Measurements from ENCODE around the gene CDX1.

The CDX1 gene

DNA sequence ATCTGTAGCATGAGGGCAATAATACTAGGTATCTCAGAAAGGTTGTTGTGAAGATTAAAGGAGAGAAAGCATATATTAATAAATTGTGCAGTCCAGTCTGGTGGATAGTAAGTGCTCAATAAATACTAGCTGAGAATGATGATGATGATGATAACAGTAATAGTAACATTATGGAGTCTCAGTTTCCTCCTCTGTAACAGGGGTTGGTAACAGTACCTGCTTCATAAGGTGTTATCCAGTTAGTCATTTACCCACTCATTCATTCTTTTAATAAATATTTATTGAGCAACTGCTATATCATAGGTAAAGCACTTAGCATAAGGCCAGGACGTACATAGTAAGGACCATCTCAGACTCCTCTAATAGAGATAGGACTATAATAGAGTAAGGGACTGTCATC, 30.9 kb downstream of the CDX1 start:
- in situ Hi-C loops (cut with MboI; ENCODE audit: low sequenced_read_pairs) = no loop called here

DNA sequence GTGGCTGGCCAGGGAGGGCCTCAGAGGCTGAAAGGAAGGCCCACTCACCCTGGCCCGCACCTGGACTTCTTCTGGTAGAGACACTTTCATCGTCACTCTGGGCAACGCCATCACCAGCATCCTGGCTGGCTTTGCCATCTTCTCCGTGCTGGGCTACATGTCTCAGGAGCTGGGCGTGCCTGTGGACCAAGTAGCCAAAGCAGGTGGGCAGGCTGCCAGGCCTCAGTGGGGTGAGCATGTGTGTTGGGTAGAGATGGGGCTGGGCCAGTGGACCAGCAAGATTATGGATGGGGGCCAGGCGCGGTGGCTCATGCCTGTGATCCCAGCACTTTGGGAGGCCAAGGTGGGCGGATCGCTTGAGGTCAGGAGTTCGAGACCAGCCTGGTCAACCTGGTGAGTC, 35.9 kb downstream of the CDX1 start:
- in situ Hi-C loops (cut with MboI; ENCODE audit: low sequenced_read_pairs) = loop anchor here (25.0 kb wide), 2 partner anchors 365 to 565 kb away; no protein-coding TSS in a partner anchor

DNA sequence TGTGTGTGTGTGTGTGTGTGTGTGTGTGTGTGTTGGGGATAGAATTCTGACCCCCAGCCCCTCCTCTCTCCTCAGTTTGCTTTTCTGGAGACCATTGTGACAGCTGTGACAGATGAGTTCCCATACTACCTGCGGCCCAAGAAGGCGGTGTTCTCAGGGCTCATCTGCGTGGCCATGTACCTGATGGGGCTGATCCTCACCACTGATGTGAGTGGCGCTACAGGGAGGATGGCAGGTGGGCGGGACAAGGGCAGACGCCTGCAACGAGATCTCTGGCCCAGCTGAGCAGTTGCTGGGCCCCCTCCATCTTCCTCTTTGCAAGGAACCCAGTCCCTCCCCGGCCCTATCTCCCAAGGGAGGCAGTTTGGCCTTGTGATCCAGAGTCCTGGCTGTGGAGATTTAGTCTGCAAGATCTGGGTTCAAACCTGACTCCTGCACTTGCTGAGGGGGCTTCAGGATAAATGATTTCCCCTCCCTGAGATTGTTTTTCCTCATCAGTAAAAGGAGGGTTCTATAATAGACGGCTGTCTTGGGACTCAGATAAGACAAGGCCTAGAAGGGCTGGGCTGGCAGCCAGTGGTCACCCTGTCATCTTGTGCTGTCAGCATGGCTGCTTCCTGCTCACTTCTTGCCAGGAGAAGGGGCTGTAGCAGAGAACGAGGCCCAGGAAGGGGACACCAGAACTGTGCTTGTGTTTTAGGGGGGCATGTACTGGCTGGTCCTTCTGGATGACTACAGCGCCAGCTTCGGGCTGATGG, 37.4 kb downstream of the CDX1 start:
- in situ Hi-C loops (cut with MboI; ENCODE audit: low sequenced_read_pairs) = loop anchor here (25.0 kb wide), 2 partner anchors 367 to 567 kb away; no protein-coding TSS in a partner anchor

DNA sequence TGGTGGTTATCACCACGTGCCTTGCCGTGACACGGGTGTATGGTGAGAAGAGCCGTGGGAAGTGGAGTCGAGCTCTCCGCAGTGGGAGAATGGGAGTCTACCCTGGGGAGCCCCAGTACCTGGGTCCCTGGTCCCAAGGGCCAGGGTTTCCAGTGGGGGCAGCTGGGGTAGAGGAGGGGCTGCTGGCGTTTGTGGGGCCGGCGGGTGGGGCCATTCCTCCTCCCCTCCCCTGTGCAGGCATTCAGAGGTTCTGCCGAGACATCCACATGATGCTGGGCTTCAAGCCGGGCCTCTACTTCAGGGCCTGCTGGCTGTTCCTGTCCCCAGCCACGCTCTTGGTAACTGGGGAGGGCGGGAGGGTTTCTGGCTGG, 38.0 kb downstream of the CDX1 start:
- in situ Hi-C loops (cut with MboI; ENCODE audit: low sequenced_read_pairs) = loop anchor here (25.0 kb wide), 2 partner anchors 367 to 567 kb away; no protein-coding TSS in a partner anchor

DNA sequence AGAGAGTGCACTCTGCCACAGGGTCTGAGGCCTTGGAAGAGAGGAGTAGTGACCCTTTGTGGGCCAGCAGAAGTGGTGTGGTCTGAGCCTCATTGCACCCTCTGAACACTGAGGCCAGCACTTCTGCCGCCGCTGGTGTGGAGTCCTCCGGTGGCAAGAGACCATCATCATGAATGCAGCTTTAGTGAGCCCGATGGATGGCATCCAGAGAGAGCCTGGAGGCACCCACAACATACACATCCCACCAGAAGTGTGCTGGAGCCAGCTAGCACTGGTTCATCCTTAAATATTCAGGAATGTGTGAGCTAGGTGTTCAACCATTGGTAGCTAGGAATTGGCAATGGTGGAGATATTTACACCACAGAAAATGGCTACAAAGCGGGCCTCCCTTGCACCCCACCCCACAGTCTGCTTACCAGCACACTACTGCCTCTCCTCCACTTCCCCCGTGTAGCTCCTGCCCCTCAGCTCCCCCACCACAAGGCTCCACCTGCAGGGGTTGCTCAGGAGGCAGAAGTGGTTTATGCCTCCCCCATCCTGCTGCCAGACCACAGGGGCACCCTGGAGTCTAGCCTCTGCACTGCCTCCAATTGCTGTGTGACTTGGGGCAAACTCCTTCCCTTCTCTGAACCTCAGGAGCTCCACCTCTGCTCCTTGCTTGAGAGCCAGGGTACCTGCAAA, 39.7 kb downstream of the CDX1 start:
- in situ Hi-C loops (cut with MboI; ENCODE audit: low sequenced_read_pairs) = loop anchor here (25.0 kb wide), 2 partner anchors 369 to 569 kb away; no protein-coding TSS in a partner anchor

DNA sequence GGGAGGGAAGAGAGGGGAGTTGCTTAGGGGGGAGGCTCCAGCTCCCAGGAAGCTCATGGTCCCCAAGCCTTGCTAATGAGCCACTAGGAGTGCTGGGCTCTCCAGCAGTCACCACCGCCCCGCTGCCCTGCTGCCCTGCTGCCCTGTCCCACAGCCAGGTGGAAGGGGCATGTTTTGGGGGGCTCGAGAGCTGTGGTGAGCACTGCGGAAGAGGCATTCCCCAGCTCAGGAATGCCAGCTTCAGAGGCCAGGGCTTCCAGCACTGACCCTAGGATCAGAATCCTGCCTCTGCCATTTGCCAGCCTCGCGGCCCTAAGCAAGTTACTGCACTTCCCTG, 40.2 kb downstream of the CDX1 start:
- in situ Hi-C loops (cut with MboI; ENCODE audit: low sequenced_read_pairs) = loop anchor here (25.0 kb wide), 2 partner anchors 369 to 569 kb away; no protein-coding TSS in a partner anchor

DNA sequence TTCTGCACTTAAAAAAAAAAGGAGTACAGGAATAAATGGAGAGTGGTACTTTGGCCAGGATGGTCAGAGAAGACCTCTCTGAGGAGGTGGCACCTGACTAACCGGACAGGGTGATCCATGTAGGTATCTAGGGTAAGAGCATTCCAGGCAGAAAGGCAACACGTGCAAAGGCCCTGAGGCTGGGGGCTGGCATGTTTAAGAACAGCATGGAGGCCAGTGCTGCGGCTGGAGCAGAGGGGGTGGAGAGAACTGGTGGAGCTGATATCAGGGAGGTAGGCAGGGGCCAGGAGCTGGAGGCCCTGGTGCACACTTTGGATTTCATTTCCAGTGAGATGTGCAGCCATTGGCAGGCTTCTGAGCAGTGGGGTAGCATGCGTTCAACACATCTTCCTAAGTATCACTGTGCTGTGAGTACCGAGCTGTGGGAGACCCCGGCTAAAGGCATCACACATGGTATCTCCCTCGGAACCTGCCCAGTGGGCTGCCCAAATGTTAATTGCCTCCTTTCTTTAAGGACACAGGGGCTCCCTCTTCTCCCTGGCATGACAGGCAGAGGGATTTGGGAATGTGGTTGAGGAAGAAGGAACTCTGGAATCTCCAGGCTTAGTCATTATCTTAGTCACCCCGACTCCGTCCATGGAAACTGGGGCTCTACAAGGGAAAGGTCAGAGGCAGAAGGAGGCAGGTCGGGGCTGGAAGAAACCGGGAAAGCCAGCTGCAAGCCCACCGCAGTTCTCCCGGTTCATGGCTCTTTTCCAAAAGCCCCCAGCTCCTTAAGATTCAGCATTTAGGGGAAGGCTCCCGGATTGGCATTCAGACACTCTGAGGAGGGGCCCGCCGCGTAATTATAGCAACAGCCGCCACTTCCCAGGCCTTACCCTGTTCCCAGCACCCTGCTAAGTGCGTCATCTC, 41.9 kb downstream of the CDX1 start:
- in situ Hi-C loops (cut with MboI; ENCODE audit: low sequenced_read_pairs) = loop anchor here (25.0 kb wide), 2 partner anchors 371 to 571 kb away; no protein-coding TSS in a partner anchor

DNA sequence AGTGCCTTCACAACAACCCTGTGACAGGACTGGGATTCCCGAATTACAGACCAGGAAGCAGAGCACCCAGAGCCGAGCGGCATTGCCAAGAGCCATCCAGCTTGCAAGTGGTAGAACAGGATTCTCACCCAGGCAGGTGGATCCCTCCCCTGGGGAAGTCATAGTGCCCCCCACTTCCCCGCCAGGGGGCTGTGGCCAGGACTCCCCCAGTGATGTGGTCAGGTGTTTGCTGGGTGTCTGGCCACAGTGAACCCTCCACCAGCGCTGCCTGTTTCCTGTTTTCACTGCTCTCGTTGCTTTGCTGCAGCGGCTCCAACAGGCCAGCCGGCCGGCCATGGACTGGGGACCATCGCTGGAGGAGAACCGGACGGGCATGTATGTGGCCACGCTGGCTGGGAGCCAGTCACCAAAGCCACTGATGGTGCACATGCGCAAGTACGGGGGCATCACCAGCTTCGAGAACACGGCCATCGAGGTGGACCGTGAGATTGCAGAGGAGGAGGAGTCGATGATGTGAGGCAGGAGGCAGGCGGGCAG, 42.6 kb downstream of the CDX1 start:
- in situ Hi-C loops (cut with MboI; ENCODE audit: low sequenced_read_pairs) = loop anchor here (25.0 kb wide), 2 partner anchors 372 to 572 kb away; no protein-coding TSS in a partner anchor

DNA sequence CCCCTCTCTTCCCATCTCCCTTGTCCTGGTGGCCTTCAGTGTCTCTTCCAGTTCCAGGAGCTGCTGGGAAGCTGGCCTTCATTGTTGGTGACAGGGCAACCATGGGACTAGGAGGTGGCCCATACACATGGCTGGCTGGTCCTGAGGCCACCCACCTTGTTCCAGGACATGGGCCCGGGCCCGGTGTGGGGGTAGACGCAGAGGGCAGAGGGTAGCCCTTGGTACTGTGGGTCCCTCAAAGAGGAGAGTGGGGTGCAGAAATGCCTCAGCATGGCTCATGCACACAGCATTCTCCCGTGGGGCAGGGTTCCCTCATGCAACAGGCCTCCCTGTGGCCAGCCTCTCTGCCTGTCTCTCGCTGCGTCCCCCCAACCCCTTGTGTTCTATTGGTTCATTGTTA, 44.1 kb downstream of the CDX1 start:
- in situ Hi-C loops (cut with MboI; ENCODE audit: low sequenced_read_pairs) = loop anchor here (25.0 kb wide), 2 partner anchors 373 to 573 kb away; no protein-coding TSS in a partner anchor

DNA sequence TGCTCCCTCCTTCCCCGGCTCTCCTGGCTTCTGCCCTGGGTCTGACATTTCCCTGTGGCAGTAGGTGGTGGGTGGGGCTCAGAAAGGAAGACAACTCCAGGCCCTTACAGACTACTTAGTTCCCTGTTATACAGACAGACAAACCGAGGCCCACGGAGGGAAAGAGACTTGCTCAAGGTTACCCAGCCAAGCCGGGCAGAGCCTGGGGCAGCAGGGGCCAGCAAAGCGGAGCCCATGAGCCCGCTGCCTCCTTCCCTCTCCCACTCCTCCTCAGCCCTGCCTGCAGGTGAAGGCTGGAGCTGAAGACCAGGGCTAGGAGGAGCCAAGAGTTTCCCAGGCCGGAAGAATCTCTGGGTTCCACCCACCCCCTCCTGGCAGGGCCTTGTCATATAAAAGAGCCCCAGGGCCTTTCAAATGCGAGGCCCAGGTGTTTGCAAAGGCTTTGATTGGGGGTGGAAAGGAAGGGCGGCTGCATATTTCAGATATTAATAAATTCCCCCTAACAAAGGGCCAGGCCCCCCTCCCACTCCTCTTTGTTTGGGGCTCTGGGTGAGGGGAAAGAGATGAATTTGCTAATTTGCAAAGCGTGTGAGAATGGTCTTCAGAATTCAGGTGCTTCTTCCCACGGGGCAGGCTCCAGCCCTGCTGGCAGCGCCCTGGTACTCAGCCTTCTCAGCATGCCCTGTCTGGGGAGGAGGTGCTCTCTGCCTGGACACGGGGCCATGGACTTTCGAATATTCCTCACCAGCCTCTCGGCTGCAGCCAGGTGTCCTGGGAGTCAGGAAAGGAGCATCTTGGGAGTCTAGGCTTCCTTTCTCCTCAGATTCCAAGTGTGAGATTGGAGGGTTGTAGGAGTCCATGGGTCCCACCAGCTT, 44.8 kb downstream of the CDX1 start:
- in situ Hi-C loops (cut with MboI; ENCODE audit: low sequenced_read_pairs) = loop anchor here (25.0 kb wide), 2 partner anchors 374 to 574 kb away; no protein-coding TSS in a partner anchor

DNA sequence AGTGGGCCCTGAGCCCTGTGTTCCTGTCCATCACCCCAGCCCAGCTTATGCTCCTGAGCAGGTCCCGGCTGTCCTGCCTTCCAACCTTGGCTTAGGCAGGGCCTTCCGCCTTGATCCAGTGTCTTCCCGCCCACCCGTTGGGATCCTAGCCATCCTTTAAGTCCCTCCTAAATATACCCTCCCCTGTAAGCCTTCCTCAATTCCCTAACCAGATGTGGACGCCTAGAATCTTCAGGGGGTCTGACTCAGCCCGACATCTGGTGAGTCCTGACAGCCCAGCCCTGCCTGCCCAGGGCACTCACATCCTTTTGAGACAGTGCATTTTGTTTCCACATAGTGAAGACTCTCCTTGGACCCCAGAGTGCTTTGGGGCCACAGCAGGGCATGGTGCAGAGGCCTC, 47.0 kb downstream of the CDX1 start:
- in situ Hi-C loops (cut with MboI; ENCODE audit: low sequenced_read_pairs) = loop anchor here (25.0 kb wide), 2 partner anchors 376 to 576 kb away; no protein-coding TSS in a partner anchor

DNA sequence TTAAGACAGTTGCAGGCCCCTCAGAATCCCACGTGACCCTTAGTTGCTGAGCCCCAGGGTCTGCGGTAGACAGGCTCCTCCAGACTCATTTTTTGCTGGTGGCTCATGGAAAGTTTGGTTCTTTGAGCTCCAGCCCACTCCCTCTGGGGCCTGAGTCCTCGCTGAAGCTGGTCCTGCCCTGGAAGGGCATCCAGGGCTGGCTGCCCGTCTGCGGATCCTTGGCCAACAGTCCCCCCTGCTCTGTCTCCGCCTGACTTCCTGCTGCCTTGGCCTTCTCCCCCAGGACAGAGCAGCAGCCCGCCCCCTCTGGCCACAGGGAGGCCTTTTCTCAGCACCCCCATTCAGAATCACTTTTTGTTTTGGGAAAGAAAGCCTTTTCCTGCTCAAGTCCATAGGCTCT, 47.7 kb downstream of the CDX1 start:
- in situ Hi-C loops (cut with MboI; ENCODE audit: low sequenced_read_pairs) = loop anchor here (25.0 kb wide), 2 partner anchors 377 to 577 kb away; no protein-coding TSS in a partner anchor

DNA sequence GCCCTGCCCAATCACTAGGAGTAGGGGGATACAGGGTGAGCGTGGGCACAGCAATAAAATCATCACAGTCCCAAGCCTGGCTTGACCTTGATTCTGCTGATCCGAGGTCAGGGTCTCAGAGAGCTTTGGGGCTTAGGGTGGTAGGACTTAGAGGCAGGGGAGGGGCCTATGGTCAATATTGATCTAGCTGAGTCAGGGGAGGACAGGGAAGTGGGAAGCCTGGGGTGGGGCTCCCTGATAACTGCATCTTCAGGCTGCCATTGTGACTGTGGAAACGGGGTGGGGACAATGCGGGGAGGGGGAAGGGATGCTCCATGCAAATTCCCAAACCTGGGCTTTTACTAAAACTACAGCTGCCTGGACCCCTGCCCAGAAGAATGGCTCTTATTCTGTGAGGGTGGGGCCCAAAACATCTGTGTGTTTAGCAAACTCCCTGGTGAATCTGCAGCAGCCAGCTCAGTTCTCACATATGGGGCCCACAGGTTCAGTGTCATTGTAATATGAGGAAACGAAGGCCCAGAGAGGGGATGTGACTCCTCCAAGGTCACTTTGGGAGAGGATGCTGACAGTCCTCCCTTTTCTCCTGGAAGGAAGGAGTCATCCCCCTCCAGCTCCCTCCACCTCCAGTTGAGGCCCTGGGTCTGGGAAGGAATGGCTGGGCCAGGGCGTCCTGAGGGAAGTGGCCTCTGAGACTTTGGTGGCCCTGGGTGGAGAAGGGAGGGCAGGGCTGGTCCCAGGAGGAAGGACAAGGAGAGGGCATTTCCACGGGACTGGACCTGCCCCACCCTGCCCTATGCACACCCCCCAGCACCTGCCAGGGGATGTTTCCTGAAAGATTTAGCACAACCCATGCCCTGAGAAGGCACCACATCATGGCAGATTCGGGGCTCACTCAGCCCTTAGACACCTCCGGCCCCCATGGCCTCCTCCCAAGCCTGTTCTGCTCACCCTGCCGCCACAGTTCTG, 49.7 kb downstream of the CDX1 start:
- in situ Hi-C loops (cut with MboI; ENCODE audit: low sequenced_read_pairs) = loop anchor here (5.0 to 25.0 kb wide), 3 partner anchors 84 to 579 kb away; no protein-coding TSS in a partner anchor

DNA sequence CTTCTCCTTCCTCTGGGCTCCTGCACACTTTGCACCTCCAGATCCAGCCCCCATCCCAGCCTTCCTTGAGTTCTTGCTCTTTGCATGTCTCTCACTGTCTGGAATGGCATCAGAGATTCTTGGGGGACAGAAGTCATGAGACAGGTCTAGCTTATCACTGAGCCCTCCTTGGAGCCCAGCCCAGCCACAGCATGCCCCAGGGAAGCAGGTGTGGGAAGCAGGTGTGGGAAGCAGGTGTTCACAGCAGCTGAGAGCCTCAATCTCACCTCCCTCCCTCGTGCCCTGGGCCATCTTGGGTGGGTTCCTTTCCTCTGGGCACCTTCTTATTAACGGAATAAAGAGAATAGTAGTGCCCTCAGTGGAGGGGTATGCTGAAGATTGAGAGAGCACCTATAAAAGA, 50.5 kb downstream of the CDX1 start:
- in situ Hi-C loops (cut with MboI; ENCODE audit: low sequenced_read_pairs) = loop anchor here (5.0 to 25.0 kb wide), 3 partner anchors 85 to 580 kb away; no protein-coding TSS in a partner anchor

DNA sequence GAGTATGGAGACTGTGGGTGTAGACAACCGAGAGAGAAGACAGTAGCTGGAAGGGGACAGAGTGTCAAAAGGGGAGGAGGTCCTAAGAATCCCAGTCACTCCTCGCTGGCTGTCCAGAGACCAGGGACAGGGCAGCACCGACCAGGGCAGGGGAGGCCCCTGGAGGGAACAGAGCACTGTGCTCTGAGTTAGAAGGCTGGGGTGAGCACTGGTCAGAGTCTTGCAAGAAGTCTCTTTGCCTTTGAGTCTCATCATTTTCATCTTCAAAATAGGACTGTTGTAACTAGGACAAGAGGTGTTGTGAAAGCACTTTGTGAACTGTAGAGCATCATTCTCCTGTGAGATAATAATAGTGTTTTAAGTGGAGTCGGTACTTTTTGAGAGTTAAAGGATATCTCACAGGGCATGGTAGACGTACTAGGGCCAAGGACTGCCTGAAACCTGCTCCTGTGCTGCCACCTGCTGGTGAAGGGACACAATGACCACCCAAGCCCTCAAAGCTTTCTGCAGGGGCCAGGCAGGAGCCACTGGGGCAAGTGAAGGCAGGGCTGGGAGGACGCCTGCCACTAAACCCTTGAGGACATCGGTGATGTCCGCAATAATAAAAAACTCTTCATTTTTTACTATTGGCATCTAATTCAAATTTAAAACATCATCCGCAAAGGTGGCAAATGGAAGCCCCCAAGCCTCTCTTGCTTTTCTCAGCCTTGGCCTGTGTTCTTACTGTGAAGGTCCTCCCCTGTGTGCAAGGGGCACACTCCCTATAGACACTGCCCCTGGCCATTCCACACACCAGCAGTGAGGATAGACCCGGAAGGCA, 51.5 kb downstream of the CDX1 start:
- in situ Hi-C loops (cut with MboI; ENCODE audit: low sequenced_read_pairs) = loop anchor here (5.0 to 25.0 kb wide), 3 partner anchors 86 to 581 kb away; no protein-coding TSS in a partner anchor

DNA sequence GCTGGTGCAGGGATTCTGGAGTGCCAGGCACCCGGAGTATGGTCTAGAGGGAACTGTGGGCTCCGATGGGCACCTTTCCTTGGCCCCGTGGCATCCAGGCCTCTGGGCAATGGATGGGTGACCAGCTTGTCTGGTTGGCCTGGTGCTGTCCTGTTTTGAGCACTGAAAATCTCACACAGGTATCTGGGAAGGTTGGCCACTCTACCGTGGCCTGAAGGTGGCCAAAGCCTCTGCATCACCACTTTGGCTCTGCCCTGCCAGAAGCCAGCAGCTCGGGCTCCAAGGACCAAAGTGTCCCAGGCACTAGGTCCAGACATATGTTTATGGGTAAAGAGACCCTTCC, 52.1 kb downstream of the CDX1 start:
- in situ Hi-C loops (cut with MboI; ENCODE audit: low sequenced_read_pairs) = loop anchor here (5.0 to 25.0 kb wide), 3 partner anchors 86 to 581 kb away; no protein-coding TSS in a partner anchor

DNA sequence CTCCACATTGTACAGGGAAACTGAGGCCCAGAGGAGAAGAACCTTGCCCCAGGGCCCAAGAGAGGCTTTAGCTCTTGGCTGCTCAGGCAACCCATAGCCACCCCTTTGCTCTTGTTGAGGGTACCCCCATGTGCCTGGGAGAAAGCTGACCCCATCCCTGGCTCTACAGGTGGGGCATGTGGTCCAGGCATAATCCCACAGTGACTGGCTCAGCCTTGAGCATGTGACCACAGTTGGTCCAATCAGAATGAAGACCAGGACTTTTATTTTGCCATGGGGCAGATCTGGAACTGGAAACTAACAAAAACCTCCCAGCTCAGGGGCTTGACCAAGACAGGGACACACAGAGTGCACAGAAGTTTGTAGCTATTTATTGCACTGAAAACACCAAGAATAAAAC, 52.6 kb downstream of the CDX1 start:
- in situ Hi-C loops (cut with MboI; ENCODE audit: low sequenced_read_pairs) = loop anchor here (5.0 to 25.0 kb wide), 3 partner anchors 87 to 582 kb away; no protein-coding TSS in a partner anchor

Measured in HL-60/S4 (cell line).